CD4-positive, alpha-beta T cell treated with Interleukin-4 for 1 hour (primary cell): ENCODE measurements around the gene ANKRD27.
"Not testable (repeated sequence)": the region's sequence is repeated elsewhere in the genome, so short reads cannot be mapped to it uniquely, and the experiment has no call there.

ENCODE experiments used
- DNase-seq, 2 donors: peaks; one replicate each; pipeline ENCODE4 v3.0.0-alpha.2; 2020 to 2022

The ANKRD27 gene

GRCh38 chr19:32674931-32675719 is at the start of gene ANKRD27:
ANKRD27 (minus strand) TSS chr19:32675180; CDS start chr19:32659015, 16,165 bp downstream.
- DNase-seq, result peak; percentile 97 to 98

- no peak for DNase-seq
Measured at GRCh38 chr19:32720936-32721250, 45.9 kb upstream of the ANKRD27 start.

- no peak for DNase-seq
Measured at GRCh38 chr19:32720216-32720935, 45.4 kb upstream of the ANKRD27 start.

- no peak for DNase-seq
Measured at GRCh38 chr19:32719611-32720059, 44.7 kb upstream of the ANKRD27 start, which contains the start of gene TDRD12. TDRD12 (plus strand) TSS chr19:32719767; CDS start chr19:32720073, 306 bp downstream.

- no peak for DNase-seq
Measured at GRCh38 chr19:32718286-32718685, 43.3 kb upstream of the ANKRD27 start.

- no peak for DNase-seq
Measured at GRCh38 chr19:32717496-32717895, 42.5 kb upstream of the ANKRD27 start.

- DNase-seq, result not testable (repeated sequence)
Measured at GRCh38 chr19:32716203-32716602, 41.2 kb upstream of the ANKRD27 start.

- no peak for DNase-seq
Measured at GRCh38 chr19:32711747-32712146, 36.8 kb upstream of the ANKRD27 start.

- DNase-seq, result no peak
Measured at GRCh38 chr19:32709032-32709431, 34.1 kb upstream of the ANKRD27 start.

GRCh38 chr19:32708457-32708856 is 33.5 kb upstream of the ANKRD27 start:
- peak in 1 of 2 donors; percentile 9 for DNase-seq

GRCh38 chr19:32704006-32704405 is 29.0 kb upstream of the ANKRD27 start:
- not testable (repeated sequence) for DNase-seq

- no peak for DNase-seq
Measured at GRCh38 chr19:32702010-32702409, 27.0 kb upstream of the ANKRD27 start.

- not testable (repeated sequence) for DNase-seq
Measured at GRCh38 chr19:32700129-32700528, 25.1 kb upstream of the ANKRD27 start.

GRCh38 chr19:32696771-32697170 is 21.8 kb upstream of the ANKRD27 start:
- peak in 1 of 2 donors; percentile 21 for DNase-seq

GRCh38 chr19:32695506-32695905 is 20.5 kb upstream of the ANKRD27 start:
- DNase-seq, result not testable (repeated sequence)

- not testable (repeated sequence) for DNase-seq
Measured at GRCh38 chr19:32694851-32695250, 19.9 kb upstream of the ANKRD27 start.

- DNase-seq, result not testable (repeated sequence)
Measured at GRCh38 chr19:32694316-32694715, 19.3 kb upstream of the ANKRD27 start.

GRCh38 chr19:32693151-32694108 is 18.4 kb upstream of the ANKRD27 start:
- peak; percentile 58 to 63 for DNase-seq

- no peak for DNase-seq
Measured at GRCh38 chr19:32692727-32693061, 17.7 kb upstream of the ANKRD27 start.

- peak; percentile 54 to 59 for DNase-seq
Measured at GRCh38 chr19:32691952-32692726, 17.2 kb upstream of the ANKRD27 start.

- peak; percentile 76 to 78 for DNase-seq
Measured at GRCh38 chr19:32691291-32691951, 16.4 kb upstream of the ANKRD27 start, which contains the start of gene NUDT19. NUDT19 (plus strand) TSS chr19:32691821; CDS start chr19:32691961, 140 bp downstream.
